ENCODE results near the gene SLC35F4.

DNA sequence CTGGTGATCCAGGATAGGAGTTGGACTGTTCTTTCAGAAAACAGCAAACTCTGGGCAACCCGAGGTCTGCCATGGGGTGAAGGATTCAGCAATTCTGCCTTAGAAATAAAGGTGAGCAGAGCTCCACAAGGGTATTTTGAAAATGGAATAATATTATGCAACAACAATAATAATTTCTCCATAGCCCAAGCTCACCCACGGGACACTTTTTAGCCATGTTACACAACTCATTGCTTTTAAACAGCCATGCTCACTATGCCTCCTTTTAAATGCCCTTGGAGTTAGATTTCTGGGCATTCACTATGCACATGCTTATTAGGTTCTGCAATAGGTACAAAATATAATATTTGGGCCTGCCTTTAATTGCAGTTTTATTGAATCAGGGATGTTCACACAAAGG, 37.2 kb downstream of the SLC35F4 start:
- no peak for TF ChIP-seq POLR2A (IDR thresholded peaks at IDR 0.05)
- TF ChIP-seq, protein P1, sequence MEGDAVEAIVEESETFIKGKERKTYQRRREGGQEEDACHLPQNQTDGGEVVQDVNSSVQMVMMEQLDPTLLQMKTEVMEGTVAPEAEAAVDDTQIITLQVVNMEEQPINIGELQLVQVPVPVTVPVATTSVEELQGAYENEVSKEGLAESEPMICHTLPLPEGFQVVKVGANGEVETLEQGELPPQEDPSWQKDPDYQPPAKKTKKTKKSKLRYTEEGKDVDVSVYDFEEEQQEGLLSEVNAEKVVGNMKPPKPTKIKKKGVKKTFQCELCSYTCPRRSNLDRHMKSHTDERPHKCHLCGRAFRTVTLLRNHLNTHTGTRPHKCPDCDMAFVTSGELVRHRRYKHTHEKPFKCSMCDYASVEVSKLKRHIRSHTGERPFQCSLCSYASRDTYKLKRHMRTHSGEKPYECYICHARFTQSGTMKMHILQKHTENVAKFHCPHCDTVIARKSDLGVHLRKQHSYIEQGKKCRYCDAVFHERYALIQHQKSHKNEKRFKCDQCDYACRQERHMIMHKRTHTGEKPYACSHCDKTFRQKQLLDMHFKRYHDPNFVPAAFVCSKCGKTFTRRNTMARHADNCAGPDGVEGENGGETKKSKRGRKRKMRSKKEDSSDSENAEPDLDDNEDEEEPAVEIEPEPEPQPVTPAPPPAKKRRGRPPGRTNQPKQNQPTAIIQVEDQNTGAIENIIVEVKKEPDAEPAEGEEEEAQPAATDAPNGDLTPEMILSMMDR (IDR thresholded peaks at IDR 0.05), result no peak
